Fibroblast of the aortic adventitia (primary cell): ENCODE data around the gene FBRSL1. TPM values are rescaled to one million over a fixed set of nuclear protein-coding genes. Genes with fewer than 3 reads are reported as not detected.

Experiments used
- DNase-seq: peaks from one replicate; pipeline ENCODE4 v3.0.0-alpha.2; 2010; ENCODE audit warnings: low read depth
- H3K4me3 ChIP-seq: 2 replicates; pipeline ENCODE4 v1.5.1; 2011; ENCODE audit warnings: low read depth, mild to moderate bottlenecking, control low read depth, low read length, moderate library complexity
- CTCF ChIP-seq: IDR thresholded peaks from 2 replicates; pipeline ENCODE4 v1.5.1; 2011; ENCODE audit warnings: mild to moderate bottlenecking, low read length, control low read depth, inconsistent platforms; ENCODE audit not compliant: insufficient read depth
- total RNA-seq: library from RNA; depleted of rRNA; stranded (reverse); fragments of >200 nt; gene quantifications from 2 replicates; pipeline ENCODE4 v1.2.3, GENCODE V29; 2012; ENCODE audit warnings: low replicate concordance

Gene FBRSL1
- total RNA-seq, 1 donor, result 5.2 TPM

- H3K4me3 ChIP-seq, result no peak overlapping the region
- no peak for TF ChIP-seq CTCF
- DNase-seq, result no peak
Observed at GRCh38 chr12:132502882-132503193, 12.9 kb downstream of the FBRSL1 start.

- H3K4me3 ChIP-seq, result no peak overlapping the region
- TF ChIP-seq CTCF, result no peak
- DNase-seq, result no peak
Observed at GRCh38 chr12:132503618-132504204, 13.8 kb downstream of the FBRSL1 start.

DNA sequence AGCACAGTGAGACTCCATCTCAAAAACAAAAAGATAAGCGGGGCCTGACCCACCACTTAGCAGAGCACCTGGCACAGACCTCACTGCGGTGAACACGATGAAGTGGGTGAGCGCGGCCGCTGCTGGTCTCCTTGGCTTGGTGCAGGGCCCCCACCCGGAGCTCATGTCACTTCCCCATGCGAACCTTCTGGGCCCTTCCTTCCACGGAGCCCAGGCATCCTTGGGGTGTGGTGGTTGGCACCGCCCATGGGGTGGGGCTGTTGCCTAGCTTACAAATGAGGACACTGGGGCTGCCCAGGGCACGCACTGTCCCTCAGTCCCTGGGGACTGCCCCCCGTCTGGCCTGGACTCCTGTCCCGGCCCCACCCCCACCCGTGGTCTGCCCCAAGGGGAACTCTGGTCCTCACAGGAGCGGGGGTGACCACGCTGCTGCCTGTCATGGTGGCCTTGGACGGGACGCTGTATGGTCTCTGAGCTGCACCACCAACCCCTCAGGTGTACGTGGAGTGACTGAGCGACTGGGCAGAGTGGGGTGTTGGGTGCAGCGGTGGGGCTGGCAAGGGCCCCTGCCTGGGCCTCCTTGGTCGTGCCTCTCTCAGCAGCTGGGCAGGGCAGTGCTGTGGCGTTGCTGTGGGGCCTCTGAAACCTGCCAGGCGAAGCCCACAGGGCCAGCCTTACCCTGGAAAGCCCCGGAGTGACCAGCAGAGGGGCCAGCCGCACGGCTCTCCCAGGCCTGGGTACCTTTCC is 15.3 kb downstream of the FBRSL1 start:
- TF ChIP-seq CTCF, result no peak
- H3K4me3 ChIP-seq, result no peak overlapping the region
- DNase-seq, result no peak

DNA sequence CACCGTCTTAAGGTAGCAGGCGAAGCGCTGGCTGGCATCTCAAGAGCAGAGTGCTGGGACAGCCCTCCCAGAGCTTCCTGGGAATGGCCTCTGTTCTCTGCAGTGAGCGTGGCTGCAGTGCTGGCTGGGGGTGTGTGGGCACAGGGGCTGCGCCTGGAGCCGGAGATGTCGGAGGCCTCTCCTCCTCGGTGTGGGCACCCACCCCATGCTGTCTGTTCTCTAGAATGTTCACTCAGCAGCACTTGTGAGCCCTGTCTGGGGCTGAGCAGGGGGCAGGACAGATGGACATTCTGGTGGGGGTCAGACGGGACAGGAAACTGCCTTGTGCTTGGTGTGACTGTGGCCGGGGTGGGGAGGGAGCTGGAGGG is 15.9 kb downstream of the FBRSL1 start:
- no peak overlapping the region for H3K4me3 ChIP-seq
- no peak for TF ChIP-seq CTCF
- DNase-seq, result no peak

- H3K4me3 ChIP-seq, result peak overlapping the region; percentile 25
- TF ChIP-seq CTCF, result no peak
- peak; percentile 69 for DNase-seq
Observed at GRCh38 chr12:132506328-132507160, 16.6 kb downstream of the FBRSL1 start.

DNA sequence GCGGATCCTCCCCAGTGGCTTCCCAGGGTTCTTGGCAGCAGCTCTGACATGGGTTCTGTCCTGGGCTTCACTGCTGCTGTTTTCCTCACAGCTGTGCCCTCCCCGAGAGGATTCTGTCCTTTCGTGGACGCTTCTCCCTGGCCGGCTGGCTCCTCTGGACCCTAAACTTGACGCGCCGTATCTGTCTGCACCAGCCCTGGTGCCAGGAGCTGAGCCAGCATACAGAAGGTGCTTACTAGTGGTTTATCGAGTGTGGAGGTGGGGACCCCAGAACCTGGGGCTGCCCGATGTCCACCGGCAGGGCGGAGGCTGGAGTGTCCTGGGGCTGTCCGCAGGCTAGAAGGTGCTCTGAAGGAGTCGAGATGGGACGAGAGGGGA is 17.2 kb downstream of the FBRSL1 start:
- peak overlapping the region; percentile 25 for H3K4me3 ChIP-seq
- no peak for TF ChIP-seq CTCF
- DNase-seq, result no peak
